ENCODE results near the gene KLHL36. TPM values are rescaled to one million over a fixed set of nuclear protein-coding genes. Genes with fewer than 3 reads are reported as not detected.

Gene KLHL36
- total and polyA plus RNA-seq, 4 donors, result 11.5 to 53.6 (median 16.9) TPM

GRCh38 chr16:84672276-84673202 is 24.2 kb downstream of the KLHL36 start:
- H3K9ac ChIP-seq (ENCODE audit: low read depth in 1 of 2, low read length in 2 of 2), result no peak overlapping the region
- H3K4me3 ChIP-seq (ENCODE audit: low read depth in 1 of 3, low read length in 3 of 3), result no peak overlapping the region
- peak; percentile 85 for DNase-seq (ENCODE audit: low spot score)
- no peaks in the 10 kb centered on the region for H3K9me3 ChIP-seq (ENCODE audit: control insufficient read depth in 4 of 4, low read length in 3 of 4)
- H3K27ac ChIP-seq (ENCODE audit: low read depth in 1 of 2, low read length in 2 of 2), result no peak overlapping the region
- 55% methylated on average over 26 of the region's 26 CpGs for WGBS
- peaks cover 0 to 5% (median 1%) of the 10 kb centered on the region in 4 donors for H3K36me3 ChIP-seq (ENCODE audit: control insufficient read depth in 4 of 4, insufficient read depth in 3 of 4, low read depth in 1 of 4, low read length in 3 of 4)
- H3K4me1 ChIP-seq (ENCODE audit: control insufficient read depth in 4 of 4, insufficient read depth in 4 of 4, low read length in 3 of 4), result no peaks in the 10 kb centered on the region
- TF ChIP-seq NR2F2 (IDR thresholded peaks at IDR 0.05) (no peak), FOXA1 (IDR thresholded peaks at IDR 0.05) (no peak), CTCF (IDR thresholded peaks at IDR 0.05; ENCODE audit: low read depth, low read length, missing input control) (peak; percentile 92), YY1 (IDR thresholded peaks at IDR 0.05) (no peak), MAX (IDR thresholded peaks at IDR 0.05) (no peak), SP1 (IDR thresholded peaks at IDR 0.05) (no peak), RAD21 (IDR thresholded peaks at IDR 0.05) (peak; percentile 83 to 91)
- H3K27me3 ChIP-seq (ENCODE audit: control insufficient read depth in 4 of 4, insufficient read depth in 4 of 4, low read length in 3 of 4), result no peaks in the 10 kb centered on the region

- peaks cover 0 to 5% (median 1%) of the 10 kb centered on the region in 4 donors for H3K36me3 ChIP-seq (ENCODE audit: control insufficient read depth in 4 of 4, insufficient read depth in 3 of 4, low read depth in 1 of 4, low read length in 3 of 4)
- no peaks in the 10 kb centered on the region for H3K9me3 ChIP-seq (ENCODE audit: control insufficient read depth in 4 of 4, low read length in 3 of 4)
- H3K9ac ChIP-seq (ENCODE audit: low read depth in 1 of 2, low read length in 2 of 2), result no peak overlapping the region
- H3K27me3 ChIP-seq (ENCODE audit: control insufficient read depth in 4 of 4, insufficient read depth in 4 of 4, low read length in 3 of 4), result no peaks in the 10 kb centered on the region
- 96% methylated on average over 3 of the region's 3 CpGs for WGBS
- no peaks in the 10 kb centered on the region for H3K4me1 ChIP-seq (ENCODE audit: control insufficient read depth in 4 of 4, insufficient read depth in 4 of 4, low read length in 3 of 4)
- TF ChIP-seq RXRA (IDR thresholded peaks at IDR 0.05) (no peak), JUND (IDR thresholded peaks at IDR 0.05) (no peak), RAD21 (IDR thresholded peaks at IDR 0.05) (no peak), FOXA1 (IDR thresholded peaks at IDR 0.05) (no peak), ATF3 (IDR thresholded peaks at IDR 0.05) (no peak), GABPA (IDR thresholded peaks at IDR 0.05 in 1 of 2, conservative IDR thresholded peaks at IDR 0.05 in 1 of 2) (no peak), FOXA2 (IDR thresholded peaks at IDR 0.05) (no peak), ZBTB33 (IDR thresholded peaks at IDR 0.05) (no peak), CTCF (IDR thresholded peaks at IDR 0.05; ENCODE audit: low read depth, low read length, missing input control) (no peak)
- H3K27ac ChIP-seq (ENCODE audit: low read depth in 1 of 2, low read length in 2 of 2), result no peak overlapping the region
- no peak for DNase-seq (ENCODE audit: low spot score)
- H3K4me3 ChIP-seq (ENCODE audit: low read depth in 1 of 3, low read length in 3 of 3), result no peak overlapping the region
Observed at GRCh38 chr16:84673203-84673535, 24.9 kb downstream of the KLHL36 start.

All from liver (tissue), 9 donors.